Esophagus squamous epithelium (tissue), 4 donors: ENCODE results near the gene PTPRT.

Source experiments
- POLR2A ChIP-seq, 4 donors: fragments of 450-650 bp; IDR thresholded peaks; one replicate each; pipeline ENCODE4 v1.6.1; 2017; ENCODE audit warnings: antibody characterized with exemption in 4 of 4, mild to moderate bottlenecking in 4 of 4, moderate library complexity in 3 of 4
- TF ChIP-seq, protein P1 (sequence below), 6 experiments: fragments of 450-650 bp in 4 of 6; fragments of 200-600 bp in 2 of 6; sonication (generic) in 2 of 6; IDR thresholded peaks; one replicate each; pipeline ENCODE4 v1.5.1; 2016 to 2019; ENCODE audit warnings: antibody characterized with exemption in 6 of 6, mild to moderate bottlenecking in 4 of 6, moderate library complexity in 4 of 6

DNA sequence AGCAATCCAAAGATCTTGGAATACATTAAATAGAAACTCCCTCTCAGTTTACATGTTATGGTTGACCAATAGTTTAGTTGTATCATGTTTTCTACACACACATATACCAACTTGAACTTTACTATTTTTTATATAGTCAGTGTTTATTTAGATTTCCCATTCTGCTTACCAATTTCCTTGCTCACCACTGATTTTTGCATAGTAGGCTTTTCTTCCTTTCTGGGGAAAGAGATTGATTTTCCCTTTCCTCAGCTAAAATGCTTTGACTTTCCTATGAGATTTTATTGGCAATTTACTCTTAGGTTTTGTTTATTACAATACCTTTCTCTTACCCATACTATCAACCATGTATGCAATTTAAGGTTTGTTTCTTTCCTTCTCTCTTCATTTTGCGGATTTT, 665.6 kb downstream of the PTPRT start:
- no peak for TF ChIP-seq POLR2A (IDR thresholded peaks at IDR 0.05)
- TF ChIP-seq, protein P1, sequence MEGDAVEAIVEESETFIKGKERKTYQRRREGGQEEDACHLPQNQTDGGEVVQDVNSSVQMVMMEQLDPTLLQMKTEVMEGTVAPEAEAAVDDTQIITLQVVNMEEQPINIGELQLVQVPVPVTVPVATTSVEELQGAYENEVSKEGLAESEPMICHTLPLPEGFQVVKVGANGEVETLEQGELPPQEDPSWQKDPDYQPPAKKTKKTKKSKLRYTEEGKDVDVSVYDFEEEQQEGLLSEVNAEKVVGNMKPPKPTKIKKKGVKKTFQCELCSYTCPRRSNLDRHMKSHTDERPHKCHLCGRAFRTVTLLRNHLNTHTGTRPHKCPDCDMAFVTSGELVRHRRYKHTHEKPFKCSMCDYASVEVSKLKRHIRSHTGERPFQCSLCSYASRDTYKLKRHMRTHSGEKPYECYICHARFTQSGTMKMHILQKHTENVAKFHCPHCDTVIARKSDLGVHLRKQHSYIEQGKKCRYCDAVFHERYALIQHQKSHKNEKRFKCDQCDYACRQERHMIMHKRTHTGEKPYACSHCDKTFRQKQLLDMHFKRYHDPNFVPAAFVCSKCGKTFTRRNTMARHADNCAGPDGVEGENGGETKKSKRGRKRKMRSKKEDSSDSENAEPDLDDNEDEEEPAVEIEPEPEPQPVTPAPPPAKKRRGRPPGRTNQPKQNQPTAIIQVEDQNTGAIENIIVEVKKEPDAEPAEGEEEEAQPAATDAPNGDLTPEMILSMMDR (IDR thresholded peaks at IDR 0.05): no peak
